Muscle of leg (tissue), 16 donors: ENCODE data around the gene NR3C2. TPM values are rescaled to one million over a fixed set of nuclear protein-coding genes. Genes with fewer than 3 reads are reported as not detected.

ENCODE experiments used
- DNase-seq: peaks from one replicate; pipeline ENCODE4 v3.0.0; 2013
- H3K27ac ChIP-seq: one replicate; pipeline ENCODE4 v1.5.1; 2013; ENCODE audit warnings: mild to moderate bottlenecking, low read length, control low read depth
- H3K27me3 ChIP-seq: one replicate; pipeline ENCODE4 v1.6.1; 2013; ENCODE audit warnings: low read length; ENCODE audit not compliant: control insufficient read depth, insufficient read depth
- H3K36me3 ChIP-seq: one replicate; pipeline ENCODE4 v1.6.1; 2013; ENCODE audit warnings: low read length; ENCODE audit not compliant: control insufficient read depth, insufficient read depth
- H3K4me1 ChIP-seq: one replicate; pipeline ENCODE4 v1.6.1; 2013; ENCODE audit warnings: low read length; ENCODE audit not compliant: control insufficient read depth, insufficient read depth
- H3K4me3 ChIP-seq: one replicate; pipeline ENCODE4 v1.5.1; 2013; ENCODE audit warnings: low read length, control low read depth
- H3K9me3 ChIP-seq: replicated peaks from 2 replicates; pipeline ENCODE4 v1.6.1; 2013; ENCODE audit warnings: low read depth, low read length; ENCODE audit not compliant: control insufficient read depth
- WGBS: methylation state at CpG from one replicate; pipeline ENCODE4 v1.1.5; 2013; ENCODE audit warnings: missing lambda C conversion rate; ENCODE audit not compliant: insufficient coverage; 5-methylcytosine and 5-hydroxymethylcytosine counted together
- long read RNA-seq, 11 donors: transcript quantifications; one replicate each; lab custom pipeline, GENCODE V29; 2026
- polyA plus RNA-seq, 8 donors: library from polyadenylated mRNA; unstranded; fragments of 120-200 nt; gene quantifications; one replicate each; pipeline versions ENCODE4 v1.2.1 to v1.2.3, GENCODE V29; 2013; ENCODE audit warnings: inconsistent platforms in 1 of 8, low replicate concordance in 1 of 8; ENCODE audit not compliant: insufficient read length in 8 of 8, insufficient read depth in 1 of 8
- total RNA-seq: library from RNA; stranded (reverse); fragments of 120-200 nt; gene quantifications from one replicate; pipeline ENCODE4 v1.2.4, GENCODE V29; 2013

The NR3C2 gene
- total RNA-seq = 10.6 TPM
- 10 to 100 TPM in 7 of 8 donors, 1 to 10 TPM in 1; 9.2 to 14.7 (median 12.9) TPM for polyA plus RNA-seq
- long read RNA-seq, donor 1 = 0 reads
- long read RNA-seq, donor 2 = 0 reads
- long read RNA-seq, donor 3, full-length matches to known transcripts = 2 of 2 reads
- long read RNA-seq, donor 3, partial matches to known transcripts = 0 of 2 reads
- long read RNA-seq, donor 3, other reads (novel, unspliced or antisense) = 0 of 2 reads
- long read RNA-seq, donor 4 = 0 reads
- long read RNA-seq, donor 5 = 0 reads
- long read RNA-seq, donor 6, full-length matches to known transcripts = 2 of 2 reads
- long read RNA-seq, donor 6, partial matches to known transcripts = 0 of 2 reads
- long read RNA-seq, donor 6, other reads (novel, unspliced or antisense) = 0 of 2 reads
- long read RNA-seq, donor 7 = 0 reads
- long read RNA-seq, donor 8 = 0 reads
- long read RNA-seq, donor 9, full-length matches to known transcripts = 1 of 6 reads
- long read RNA-seq, donor 9, partial matches to known transcripts = 5 of 6 reads
- long read RNA-seq, donor 9, other reads (novel, unspliced or antisense) = 0 of 6 reads
- long read RNA-seq, donor 10 = 0 reads
- long read RNA-seq, donor 11 = 0 reads

DNA sequence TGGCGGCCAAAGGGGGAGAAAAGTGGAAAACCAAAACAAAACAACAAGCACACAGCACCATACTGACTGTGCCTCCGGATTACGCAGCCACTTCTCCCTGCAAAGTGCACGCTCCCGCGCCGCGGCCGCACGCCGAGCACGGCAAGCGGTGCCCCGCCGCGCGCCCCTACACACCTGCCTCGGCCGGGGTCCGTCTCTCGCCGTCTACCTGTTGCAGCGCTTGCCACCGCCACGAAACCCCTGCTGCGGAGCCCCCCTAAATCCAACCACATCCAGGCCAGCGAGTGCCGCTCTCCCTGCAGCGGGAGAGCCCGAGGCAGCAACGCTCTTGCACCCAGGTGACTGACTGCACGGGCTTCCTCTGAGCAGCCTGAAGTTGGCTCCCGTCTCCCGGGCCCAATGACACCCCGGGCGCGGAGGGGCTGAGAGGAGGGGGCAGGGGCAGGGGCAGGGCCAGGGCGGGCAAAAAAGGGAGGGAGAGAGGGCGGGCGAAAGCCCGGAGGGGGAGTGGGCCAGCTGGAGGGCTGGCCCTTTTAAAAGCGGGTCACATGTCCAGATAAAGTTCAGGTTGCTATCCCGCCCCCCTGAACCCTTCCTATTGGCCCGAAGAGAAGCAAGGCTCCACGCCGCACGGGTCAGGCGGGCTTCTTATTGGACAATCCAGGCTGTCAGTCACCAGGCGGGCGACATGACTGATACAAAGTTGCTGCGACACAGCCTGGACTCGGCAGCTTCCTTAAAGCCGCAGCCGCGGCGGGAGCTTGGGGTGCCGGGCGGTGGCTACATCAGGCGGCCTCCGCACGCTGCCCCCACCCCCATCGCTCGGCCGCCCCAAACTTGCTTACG lies at the start of gene NR3C2:
TSS of gene NR3C2 (minus strand) at position 429 of the 846 bp plus-strand sequence.
- Histone ChIP-seq H3K27me3 (peaks cover 15% of the 10 kb centered on the region), H3K4me1 (peaks cover 10% of the 10 kb centered on the region), H3K36me3 (no peaks in the 10 kb centered on the region), H3K9me3 (no peaks in the 10 kb centered on the region), H3K27ac (peak within 1 kb of the TSS; percentile 92), H3K4me3 (peak within 1 kb of the TSS; percentile 98)
- WGBS = under 1% methylated on average over 45 of the region's 65 CpGs
- peak; percentile 100 for DNase-seq

DNA sequence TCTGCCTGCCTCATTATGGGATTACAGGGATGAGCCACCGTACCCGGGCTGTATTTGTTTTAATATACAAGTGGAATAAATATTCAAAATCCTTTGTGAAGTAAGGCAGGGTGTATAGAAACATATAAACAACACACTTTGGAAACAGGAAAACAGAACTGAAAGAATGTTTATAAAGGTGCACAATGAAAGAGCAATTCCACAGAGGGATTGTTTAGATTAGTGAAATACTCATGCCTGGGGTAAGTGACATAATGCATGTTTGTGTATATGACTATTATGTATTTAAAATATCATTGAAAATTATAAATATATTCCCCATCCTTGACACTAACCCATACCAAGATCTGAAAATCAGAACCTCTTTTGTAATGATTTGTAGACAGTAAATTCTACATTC lies 45.0 kb upstream of the NR3C2 start:
- H3K9me3 ChIP-seq = peaks cover 4% of the 10 kb centered on the region
- no CpG with 5 or more reads among the region's 2 CpGs for WGBS

DNA sequence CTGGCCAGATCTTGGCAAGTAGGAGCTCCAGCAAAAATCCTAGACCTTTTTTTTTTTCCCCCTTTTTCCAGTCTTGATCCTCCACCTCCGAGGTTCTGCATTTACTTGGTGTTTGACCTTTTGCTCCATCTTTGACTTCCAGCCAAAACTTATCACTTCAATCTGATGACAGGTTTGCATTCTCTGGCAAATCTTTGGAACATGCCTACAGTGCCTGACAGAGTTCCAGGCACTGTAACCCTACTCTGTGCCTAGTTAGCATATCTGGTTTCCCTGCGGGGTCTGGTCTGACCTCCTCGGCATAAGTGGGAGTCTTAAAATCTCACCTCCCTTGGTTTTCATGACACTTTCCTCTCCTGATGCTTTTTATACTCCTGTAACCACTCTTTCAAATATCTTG lies 39.4 kb upstream of the NR3C2 start:
- H3K27me3 ChIP-seq = no peaks in the 10 kb centered on the region
- WGBS = 74% methylated on average over 3 of the region's 3 CpGs

More for the DNA sequence above, 45.0 kb upstream of the NR3C2 start:
- no peak overlapping the region for H3K4me3 ChIP-seq
- DNase-seq = no peak
- H3K27me3 ChIP-seq = no peaks in the 10 kb centered on the region
- H3K36me3 ChIP-seq = no peaks in the 10 kb centered on the region
- H3K4me1 ChIP-seq = no peaks in the 10 kb centered on the region
- no peak overlapping the region for H3K27ac ChIP-seq

DNA sequence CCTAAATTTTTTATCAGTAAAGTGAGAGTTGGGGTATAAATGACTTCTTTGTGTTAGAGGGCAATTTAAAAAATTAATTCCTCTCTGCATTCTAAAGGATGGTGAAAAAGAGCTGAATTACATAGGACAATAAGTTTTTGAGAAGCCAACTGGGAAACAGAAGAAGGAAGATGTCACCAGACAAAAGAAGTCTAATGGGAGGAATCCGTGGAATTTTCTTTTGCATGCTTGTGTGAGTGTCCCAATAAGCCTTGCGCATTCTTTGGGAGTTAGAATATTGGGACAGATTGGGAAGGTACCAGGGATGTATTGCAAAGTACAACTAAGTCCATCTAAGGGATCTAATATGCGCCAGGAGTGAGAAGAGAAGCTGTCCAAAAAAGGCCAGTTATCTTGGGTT lies 35.1 kb upstream of the NR3C2 start:
- WGBS = 35% methylated on average over 2 of the region's 3 CpGs
- no peak overlapping the region for H3K4me3 ChIP-seq
- H3K27me3 ChIP-seq = no peaks in the 10 kb centered on the region
- no peaks in the 10 kb centered on the region for H3K9me3 ChIP-seq
- no peak for DNase-seq
- H3K27ac ChIP-seq = no peak overlapping the region
- H3K36me3 ChIP-seq = no peaks in the 10 kb centered on the region
- H3K4me1 ChIP-seq = no peaks in the 10 kb centered on the region

More for the DNA sequence above, 39.4 kb upstream of the NR3C2 start:
- Histone ChIP-seq H3K36me3 (no peaks in the 10 kb centered on the region), H3K27ac (no peak overlapping the region), H3K4me3 (no peak overlapping the region), H3K4me1 (no peaks in the 10 kb centered on the region), H3K9me3 (peaks cover 4% of the 10 kb centered on the region)
- DNase-seq = peak; percentile 40

DNA sequence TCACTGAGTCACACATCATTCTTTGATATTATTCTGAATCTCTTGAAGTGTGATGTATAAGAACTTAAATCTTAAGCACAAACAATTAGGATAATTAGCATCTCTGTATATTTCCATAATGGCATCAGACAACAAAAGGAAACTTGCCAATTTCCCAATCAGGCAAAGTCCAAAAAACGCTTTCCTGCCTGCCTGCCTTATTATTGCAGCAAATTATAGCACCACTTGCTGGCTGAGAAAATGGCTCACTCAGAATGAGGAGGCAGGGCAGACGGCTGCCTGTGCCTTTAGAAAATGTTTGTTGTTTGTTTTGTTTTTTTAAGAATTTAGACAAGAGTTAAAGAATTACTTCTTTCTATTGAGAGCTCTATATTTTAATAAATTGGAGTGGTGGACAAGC lies 27.7 kb upstream of the NR3C2 start:
- H3K27ac ChIP-seq = no peak overlapping the region
- no peaks in the 10 kb centered on the region for H3K9me3 ChIP-seq
- no CpG with 5 or more reads among the region's 2 CpGs for WGBS
- no peak overlapping the region for H3K4me3 ChIP-seq
- H3K4me1 ChIP-seq = no peaks in the 10 kb centered on the region
- H3K36me3 ChIP-seq = no peaks in the 10 kb centered on the region
- DNase-seq = no peak
- H3K27me3 ChIP-seq = no peaks in the 10 kb centered on the region

DNA sequence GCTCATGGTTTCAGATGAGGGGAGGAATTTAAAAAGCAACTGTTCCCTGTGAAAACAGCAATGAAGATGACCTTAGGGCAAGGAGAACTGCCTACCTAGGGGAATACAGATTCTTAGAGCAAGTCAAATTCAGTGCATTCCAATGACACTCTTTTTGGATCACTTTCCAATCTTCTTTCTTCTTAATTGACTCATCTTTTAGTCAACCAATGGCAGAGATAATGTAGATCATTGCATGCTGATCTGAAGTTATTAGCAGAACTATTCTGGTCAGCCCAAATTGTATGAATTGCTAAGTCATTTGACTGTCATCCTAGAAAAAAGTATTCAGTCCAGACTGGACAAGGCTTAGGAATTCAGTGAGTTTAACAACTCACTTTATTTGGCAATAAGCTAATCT lies 12.6 kb upstream of the NR3C2 start:
- no peaks in the 10 kb centered on the region for H3K27me3 ChIP-seq
- H3K36me3 ChIP-seq = no peaks in the 10 kb centered on the region
- DNase-seq = no peak
- no peak overlapping the region for H3K27ac ChIP-seq
- no peaks in the 10 kb centered on the region for H3K4me1 ChIP-seq
- H3K4me3 ChIP-seq = no peak overlapping the region
- no peaks in the 10 kb centered on the region for H3K9me3 ChIP-seq

DNA sequence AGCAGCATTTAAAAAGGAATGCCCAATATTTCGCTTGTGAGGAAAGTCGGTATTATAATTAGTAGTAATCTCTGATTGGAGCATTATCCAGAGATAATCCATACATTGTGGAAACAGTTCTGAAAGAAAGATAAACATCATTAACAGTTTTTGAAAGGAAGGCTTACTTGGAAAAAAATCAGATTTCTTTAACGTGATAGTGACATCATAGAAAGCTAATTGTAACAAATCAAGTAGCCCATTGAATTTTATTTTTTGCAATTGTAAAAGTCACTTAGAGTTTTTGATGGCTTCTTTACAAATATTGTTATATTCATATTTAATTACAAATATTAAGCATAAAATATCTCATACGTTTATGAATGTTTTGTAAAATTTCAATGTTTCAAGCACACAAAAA lies 11.6 kb upstream of the NR3C2 start:
- no peaks in the 10 kb centered on the region for H3K9me3 ChIP-seq
- no peak for DNase-seq
- H3K36me3 ChIP-seq = no peaks in the 10 kb centered on the region
- H3K4me1 ChIP-seq = peaks cover 2% of the 10 kb centered on the region
- no CpG with 5 or more reads among the region's 4 CpGs for WGBS
- no peaks in the 10 kb centered on the region for H3K27me3 ChIP-seq
- no peak overlapping the region for H3K4me3 ChIP-seq
- no peak overlapping the region for H3K27ac ChIP-seq

DNA sequence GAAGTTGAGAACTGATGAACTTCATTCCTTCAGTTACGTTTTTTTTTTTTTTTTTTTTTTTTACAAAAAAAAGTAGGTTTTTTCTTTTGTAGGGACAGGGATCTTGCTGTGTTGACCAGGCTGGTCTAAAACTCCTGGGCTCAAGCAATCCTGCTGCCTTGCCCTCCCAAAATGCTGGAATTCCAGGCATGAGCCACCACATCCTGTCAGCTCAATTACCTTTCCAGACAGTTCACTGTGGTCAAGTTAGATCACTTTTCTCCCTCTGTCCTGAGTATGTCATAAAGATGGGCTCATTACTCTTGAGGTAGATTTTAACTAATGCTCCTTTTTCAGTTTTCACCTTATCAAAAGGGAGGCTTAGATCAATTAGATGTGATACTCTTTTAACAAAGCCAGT lies 10.8 kb upstream of the NR3C2 start:
- no peaks in the 10 kb centered on the region for H3K27me3 ChIP-seq
- no CpG with 5 or more reads among the region's 1 CpG for WGBS
- no peaks in the 10 kb centered on the region for H3K36me3 ChIP-seq
- no peak overlapping the region for H3K4me3 ChIP-seq
- peaks cover 2% of the 10 kb centered on the region for H3K4me1 ChIP-seq
- H3K9me3 ChIP-seq = no peaks in the 10 kb centered on the region
- DNase-seq = no peak
- H3K27ac ChIP-seq = no peak overlapping the region

DNA sequence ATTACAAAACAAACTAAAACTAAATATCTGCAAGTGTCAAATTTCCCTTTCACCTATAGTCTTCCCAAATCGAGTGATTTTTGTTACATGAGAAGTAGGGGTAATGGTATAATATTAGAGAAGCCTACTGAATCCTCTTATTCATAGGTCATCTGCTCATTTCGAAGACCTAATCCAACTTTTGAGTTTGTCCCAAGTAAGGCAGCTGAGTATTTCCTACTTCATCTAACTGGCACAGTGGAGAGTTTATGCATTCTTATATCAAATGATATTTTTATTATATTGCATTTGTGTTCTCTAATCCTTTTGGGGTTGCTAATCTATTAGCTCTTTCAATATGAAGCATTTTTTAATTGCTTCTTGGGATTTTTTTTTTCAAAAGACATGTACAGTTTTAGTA lies 7.7 kb upstream of the NR3C2 start:
- Histone ChIP-seq H3K27ac (peak overlapping the region; percentile 15), H3K4me3 (no peak overlapping the region)
- no CpG with 5 or more reads among the region's 2 CpGs for WGBS

DNA sequence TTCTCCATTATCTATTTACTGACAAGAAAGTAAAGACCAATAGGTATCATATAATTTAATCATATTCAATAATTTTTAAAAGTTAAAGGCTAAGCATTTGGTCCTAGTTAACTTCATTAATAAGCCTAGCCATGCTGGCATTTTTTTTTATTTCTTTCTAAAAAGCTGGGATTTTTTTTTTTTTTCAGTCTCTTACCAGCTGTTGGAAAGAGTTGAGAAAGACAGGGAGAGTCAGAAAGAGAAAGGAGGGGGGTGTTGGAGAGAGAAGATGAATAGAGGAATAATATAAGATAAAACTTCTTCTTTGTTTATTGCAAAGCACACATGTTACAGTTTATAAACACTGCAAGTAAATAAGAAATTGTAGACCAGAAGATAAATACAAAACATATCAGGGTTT lies 5.9 kb upstream of the NR3C2 start:
- Histone ChIP-seq H3K9me3 (no peaks in the 10 kb centered on the region), H3K36me3 (no peaks in the 10 kb centered on the region), H3K4me1 (peaks cover 10% of the 10 kb centered on the region), H3K27me3 (peaks cover 13% of the 10 kb centered on the region), H3K4me3 (no peak overlapping the region), H3K27ac (peak overlapping the region; percentile 68)
- DNase-seq = peak; percentile 52

More for the DNA sequence above, 7.7 kb upstream of the NR3C2 start:
- Histone ChIP-seq H3K9me3 (no peaks in the 10 kb centered on the region), H3K27me3 (peaks cover 4% of the 10 kb centered on the region), H3K36me3 (no peaks in the 10 kb centered on the region), H3K4me1 (peaks cover 10% of the 10 kb centered on the region)
- DNase-seq = peak; percentile 70
